ENCODE results near the gene MX2.

MX2 gene

GRCh38 chr21:41318218-41318617 lies 43.6 kb upstream of the MX2 start:
- no peak for TF ChIP-seq CTCF (IDR thresholded peaks at IDR 0.05; ENCODE audit: low read depth, low read length)

GRCh38 chr21:41319273-41319672 lies 42.6 kb upstream of the MX2 start:
- TF ChIP-seq CTCF (IDR thresholded peaks at IDR 0.05; ENCODE audit: low read depth, low read length): no peak
- DNase-seq (ENCODE audit: extremely low read depth, low read depth): no peak

More at GRCh38 chr21:41318218-41318617, 43.6 kb upstream of the MX2 start:
- no peak for DNase-seq (ENCODE audit: extremely low read depth, low read depth)

- DNase-seq (ENCODE audit: extremely low read depth, low read depth): no peak
- TF ChIP-seq CTCF (IDR thresholded peaks at IDR 0.05; ENCODE audit: low read depth, low read length): no peak
These were observed 40.5 kb upstream of the MX2 start for GRCh38 chr21:41321211-41321907.

GRCh38 chr21:41321908-41322495 lies 39.8 kb upstream of the MX2 start:
- DNase-seq (ENCODE audit: extremely low read depth, low read depth): no peak
- TF ChIP-seq CTCF (IDR thresholded peaks at IDR 0.05; ENCODE audit: low read depth, low read length): no peak

- TF ChIP-seq CTCF (IDR thresholded peaks at IDR 0.05; ENCODE audit: low read depth, low read length): no peak
- DNase-seq (ENCODE audit: extremely low read depth, low read depth): no peak
These were observed 39.1 kb upstream of the MX2 start for GRCh38 chr21:41322496-41323382.

- TF ChIP-seq CTCF (IDR thresholded peaks at IDR 0.05; ENCODE audit: low read depth, low read length): no peak
- no peak for DNase-seq (ENCODE audit: extremely low read depth, low read depth)
These were observed 36.5 kb upstream of the MX2 start for GRCh38 chr21:41325138-41325912.

All from AG09319 (cell line).